Ishikawa (cell line): ENCODE results near the gene CUL5.

ENCODE experiments used
- CREB1 ChIP-seq: IDR thresholded peaks from 2 replicates; pipeline ENCODE4 v1.6.1; 2012; ENCODE audit warnings: low read depth
- EGR1 ChIP-seq: IDR thresholded peaks from 2 replicates; pipeline ENCODE4 v1.6.1; 2012
- EP300 ChIP-seq: IDR thresholded peaks from 2 replicates; pipeline ENCODE4 v1.6.1; 2012; ENCODE audit warnings: borderline replicate concordance
- FOXM1 ChIP-seq: IDR thresholded peaks from 2 replicates; pipeline ENCODE4 v1.6.1; 2012; ENCODE audit warnings: low read depth, borderline replicate concordance
- TF ChIP-seq, protein P1 (sequence below): IDR thresholded peaks from 2 replicates; pipeline ENCODE4 v1.6.1; 2012; ENCODE audit warnings: low read depth, mild to moderate bottlenecking

DNA sequence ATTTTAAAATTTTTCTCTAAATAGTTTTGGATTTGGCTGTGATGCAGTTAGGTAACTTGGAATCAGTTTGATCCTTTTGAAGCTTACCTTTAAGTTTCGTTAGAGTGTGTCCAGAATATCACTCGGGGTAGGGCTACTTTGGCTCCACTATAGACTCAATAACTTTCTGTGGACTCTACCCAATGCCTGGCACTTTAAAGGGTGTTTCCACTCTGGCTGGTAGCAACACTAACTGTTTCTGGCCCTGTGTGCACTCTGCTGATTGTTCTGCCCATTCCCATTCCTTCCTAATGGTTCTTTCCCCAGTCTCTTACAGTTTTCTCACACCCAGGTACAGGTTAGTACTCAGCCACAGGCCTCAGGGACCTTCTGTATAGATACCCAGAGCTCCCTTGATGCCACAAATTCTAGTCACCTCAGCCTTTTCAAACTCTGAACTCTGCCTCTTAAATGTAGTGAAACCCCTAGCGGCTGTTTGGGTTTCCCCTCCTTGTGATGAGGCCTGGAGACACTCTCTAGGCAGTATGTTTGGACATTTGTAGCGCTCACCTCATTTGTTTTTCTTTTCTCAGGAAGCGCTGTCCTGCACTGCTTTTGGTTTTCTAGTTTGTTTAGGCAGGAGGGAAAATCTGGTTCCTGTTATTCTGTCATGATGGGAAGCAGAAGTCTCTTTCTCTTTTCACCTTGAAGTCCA lies 16.8 kb downstream of the CUL5 start:
- TF ChIP-seq, protein P1, sequence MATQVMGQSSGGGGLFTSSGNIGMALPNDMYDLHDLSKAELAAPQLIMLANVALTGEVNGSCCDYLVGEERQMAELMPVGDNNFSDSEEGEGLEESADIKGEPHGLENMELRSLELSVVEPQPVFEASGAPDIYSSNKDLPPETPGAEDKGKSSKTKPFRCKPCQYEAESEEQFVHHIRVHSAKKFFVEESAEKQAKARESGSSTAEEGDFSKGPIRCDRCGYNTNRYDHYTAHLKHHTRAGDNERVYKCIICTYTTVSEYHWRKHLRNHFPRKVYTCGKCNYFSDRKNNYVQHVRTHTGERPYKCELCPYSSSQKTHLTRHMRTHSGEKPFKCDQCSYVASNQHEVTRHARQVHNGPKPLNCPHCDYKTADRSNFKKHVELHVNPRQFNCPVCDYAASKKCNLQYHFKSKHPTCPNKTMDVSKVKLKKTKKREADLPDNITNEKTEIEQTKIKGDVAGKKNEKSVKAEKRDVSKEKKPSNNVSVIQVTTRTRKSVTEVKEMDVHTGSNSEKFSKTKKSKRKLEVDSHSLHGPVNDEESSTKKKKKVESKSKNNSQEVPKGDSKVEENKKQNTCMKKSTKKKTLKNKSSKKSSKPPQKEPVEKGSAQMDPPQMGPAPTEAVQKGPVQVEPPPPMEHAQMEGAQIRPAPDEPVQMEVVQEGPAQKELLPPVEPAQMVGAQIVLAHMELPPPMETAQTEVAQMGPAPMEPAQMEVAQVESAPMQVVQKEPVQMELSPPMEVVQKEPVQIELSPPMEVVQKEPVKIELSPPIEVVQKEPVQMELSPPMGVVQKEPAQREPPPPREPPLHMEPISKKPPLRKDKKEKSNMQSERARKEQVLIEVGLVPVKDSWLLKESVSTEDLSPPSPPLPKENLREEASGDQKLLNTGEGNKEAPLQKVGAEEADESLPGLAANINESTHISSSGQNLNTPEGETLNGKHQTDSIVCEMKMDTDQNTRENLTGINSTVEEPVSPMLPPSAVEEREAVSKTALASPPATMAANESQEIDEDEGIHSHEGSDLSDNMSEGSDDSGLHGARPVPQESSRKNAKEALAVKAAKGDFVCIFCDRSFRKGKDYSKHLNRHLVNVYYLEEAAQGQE, result no peak
- TF ChIP-seq FOXM1 (no peak), EGR1 (no peak), EP300 (no peak), CREB1 (no peak)
